Measurements from ENCODE around the gene PIM3. TPM values are rescaled to one million over a fixed set of nuclear protein-coding genes. Genes with fewer than 3 reads are reported as not detected.

The PIM3 gene
- total and polyA plus RNA-seq, 9 donors = 7.3 to 291 (median 34.1) TPM

GRCh38 chr22:49954991-49955580, 5.5 kb upstream of the PIM3 start:
- intact Hi-C loops (cut with DNase I) = loop anchor here in 1 of 4 donors (10.0 kb wide), 1 partner anchor 240 kb away; no protein-coding TSS in a partner anchor
- Histone ChIP-seq H3K27ac (no peak overlapping the region), H3K9me3 (no peaks in the 10 kb centered on the region), H3K27me3 (no peaks in the 10 kb centered on the region), H3K4me3 (no peak overlapping the region), H3K36me3 (no peaks in the 10 kb centered on the region), H3K4me1 (ENCODE audit: insufficient read depth) (peaks cover 6% of the 10 kb centered on the region)
- DNase-seq = peak in 2 of 5 donors; percentile 24 to 38
- TF ChIP-seq CTCF (IDR thresholded peaks at IDR 0.05) = no peak
- TF ChIP-seq POLR2A (IDR thresholded peaks at IDR 0.05) = no peak
- no peak for TF ChIP-seq EP300 (IDR thresholded peaks at IDR 0.05)
- WGBS, 3 donors = 72 to 75% (median 73%) methylated on average over 15 of the region's 15 CpGs

DNA sequence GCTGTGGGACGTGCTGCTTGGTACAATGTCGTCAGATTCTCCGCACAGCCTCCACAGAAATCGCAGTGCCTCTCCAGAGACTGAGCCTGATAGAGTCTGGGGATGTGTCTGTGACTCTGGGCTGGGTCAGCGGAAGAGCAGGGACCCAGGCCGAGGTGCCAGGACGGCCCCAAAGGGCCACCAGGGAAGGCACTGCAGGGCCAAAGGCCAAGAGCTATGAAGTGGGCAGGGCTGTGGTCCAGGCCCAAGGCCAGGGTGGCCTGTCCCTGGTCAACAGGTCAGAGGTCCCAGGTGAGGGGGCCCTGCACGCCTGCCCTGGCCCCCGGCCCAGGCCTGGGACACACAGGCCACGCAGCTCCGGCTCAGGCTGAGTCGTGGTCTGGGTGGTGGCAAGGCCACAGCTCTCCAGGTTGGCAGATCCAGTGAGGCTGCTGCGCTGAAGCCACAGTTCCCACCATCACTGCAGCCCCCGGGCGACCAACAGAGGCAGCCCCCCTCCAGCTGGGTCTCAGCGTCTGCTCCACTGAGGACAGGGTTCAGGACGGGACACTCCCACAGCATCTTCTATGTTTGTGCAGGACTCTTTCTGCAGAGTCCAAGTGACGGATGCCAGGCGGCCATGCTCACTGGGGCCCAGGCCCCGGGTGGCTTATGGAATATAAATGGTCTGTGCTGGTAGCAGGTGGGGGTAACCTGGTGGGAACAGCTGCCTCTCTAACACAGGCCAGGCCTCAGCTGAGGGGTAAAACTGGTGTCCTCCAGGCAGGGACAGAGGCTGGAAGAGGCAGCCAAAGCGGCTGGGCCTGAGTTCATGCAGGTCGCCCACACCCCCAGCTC, 4.8 kb upstream of the PIM3 start:
- 88 to 91% (median 89%) methylated on average over 19 to 22 of the region's 22 CpGs for WGBS, 3 donors
- peaks cover 6% of the 10 kb centered on the region for H3K4me1 ChIP-seq (ENCODE audit: insufficient read depth)

GRCh38 chr22:49956418-49956770, 4.2 kb upstream of the PIM3 start:
- 68 to 75% (median 68%) methylated on average over 14 to 15 of the region's 15 CpGs for WGBS, 3 donors
- intact Hi-C loops (cut with DNase I) = loop anchor here in 1 of 4 donors (10.0 kb wide), 1 partner anchor 238 kb away; no protein-coding TSS in a partner anchor
- H3K4me1 ChIP-seq (ENCODE audit: insufficient read depth) = peaks cover 6% of the 10 kb centered on the region

More for the DNA sequence above, 4.8 kb upstream of the PIM3 start:
- peak in 2 of 5 donors; percentile 25 to 38 for DNase-seq
- Histone ChIP-seq H3K27ac (no peak overlapping the region), H3K27me3 (no peaks in the 10 kb centered on the region), H3K36me3 (no peaks in the 10 kb centered on the region), H3K4me3 (no peak overlapping the region), H3K9me3 (no peaks in the 10 kb centered on the region)
- intact Hi-C loops (cut with DNase I) = loop anchor here in 1 of 4 donors (10.0 kb wide), 1 partner anchor 239 kb away; no protein-coding TSS in a partner anchor
- TF ChIP-seq EP300 (IDR thresholded peaks at IDR 0.05) (no peak), POLR2A (IDR thresholded peaks at IDR 0.05) (no peak)

DNA sequence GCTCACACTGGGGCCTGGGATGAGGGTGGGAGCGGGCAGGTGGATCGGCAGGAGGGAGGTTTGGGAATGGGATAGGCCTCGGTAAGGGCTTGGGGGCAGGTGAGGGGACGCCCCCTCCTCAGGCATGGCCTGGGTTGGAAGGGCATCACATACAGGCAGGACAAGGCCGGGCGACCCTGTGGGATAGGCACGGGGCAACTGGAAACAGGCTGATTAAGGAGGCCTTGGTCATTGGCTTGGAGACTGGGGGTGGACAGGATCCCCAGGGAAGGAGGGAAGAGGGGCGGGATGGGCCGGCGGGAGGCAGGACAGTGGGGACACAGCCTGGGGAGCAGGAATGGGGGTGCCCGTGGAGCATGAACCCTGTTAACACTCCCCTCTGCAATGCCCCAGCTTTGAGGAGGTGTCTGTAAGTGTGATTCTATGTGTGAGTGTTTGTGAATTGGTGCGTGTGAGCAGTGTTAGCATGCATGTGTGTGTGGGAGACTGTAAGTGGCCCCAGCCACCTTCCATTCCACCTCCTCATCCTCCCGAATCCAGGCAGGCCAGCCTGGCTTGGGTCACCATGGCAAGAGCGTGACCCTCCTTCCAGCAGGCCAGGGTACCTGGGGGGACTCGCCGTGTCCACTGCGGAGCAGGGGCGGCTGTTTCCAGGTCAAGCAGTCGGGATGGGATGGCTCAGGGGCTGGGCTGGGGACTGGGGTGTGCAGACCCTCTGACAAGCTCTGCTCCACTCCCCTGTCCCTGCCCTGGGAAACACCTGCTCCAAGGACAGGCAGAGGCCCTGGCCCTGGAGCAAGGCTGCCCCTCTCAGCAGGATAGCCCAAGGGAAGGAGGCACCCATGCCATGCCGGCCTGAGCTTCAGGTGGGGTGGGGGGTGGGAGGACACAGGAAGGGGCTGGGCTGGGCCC, 3.4 kb upstream of the PIM3 start:
- WGBS, 3 donors = 87 to 94% (median 90%) methylated on average over 15 to 20 of the region's 20 CpGs
- no peak overlapping the region for H3K4me3 ChIP-seq
- peaks cover 4% of the 10 kb centered on the region for H3K4me1 ChIP-seq (ENCODE audit: insufficient read depth)
- H3K27ac ChIP-seq = no peak overlapping the region
- no peak for TF ChIP-seq POLR2A (IDR thresholded peaks at IDR 0.05)
- DNase-seq = peak in 3 of 5 donors; percentile 11 to 36 (median 28)
- intact Hi-C loops (cut with DNase I) = loop anchor here in 1 of 4 donors (10.0 kb wide), 1 partner anchor 238 kb away; no protein-coding TSS in a partner anchor
- H3K9me3 ChIP-seq = no peaks in the 10 kb centered on the region
- no peaks in the 10 kb centered on the region for H3K27me3 ChIP-seq
- no peaks in the 10 kb centered on the region for H3K36me3 ChIP-seq

More at GRCh38 chr22:49956418-49956770, 4.2 kb upstream of the PIM3 start:
- Histone ChIP-seq H3K9me3 (no peaks in the 10 kb centered on the region), H3K4me3 (no peak overlapping the region), H3K27ac (no peak overlapping the region), H3K36me3 (no peaks in the 10 kb centered on the region), H3K27me3 (no peaks in the 10 kb centered on the region)
- DNase-seq = peak in 3 of 5 donors; percentile 30 to 42 (median 38)
- TF ChIP-seq POLR2A (IDR thresholded peaks at IDR 0.05) (no peak), CTCF (IDR thresholded peaks at IDR 0.05) (no peak), EP300 (IDR thresholded peaks at IDR 0.05) (no peak)
